NCI-H2196 treated with DMSO at 0.1 percent for 48 hours (cell line): ENCODE data around the gene ABCB1.

Experiments used
- DNase-seq: peaks from one replicate; lab custom pipeline; 2025; ENCODE audit not compliant: unreplicated experiment; lab: John Stamatoyannopoulos, UW

The ABCB1 gene

GRCh38 chr7:87600130-87601124 is at the start of gene ABCB1:
Gene ABCB1 (minus strand): TSS chr7:87600884. CDS start chr7:87600184, 700 bp downstream.
- no peak for DNase-seq

- DNase-seq, result no peak
Measured at GRCh38 chr7:87648316-87648715, 47.6 kb upstream of the ABCB1 start.

- no peak for DNase-seq
Measured at GRCh38 chr7:87645446-87645845, 44.8 kb upstream of the ABCB1 start.

GRCh38 chr7:87635921-87636320 is 35.2 kb upstream of the ABCB1 start:
- no peak for DNase-seq

GRCh38 chr7:87628780-87629569 is 28.3 kb upstream of the ABCB1 start:
- no peak for DNase-seq

- DNase-seq, result no peak
Measured at GRCh38 chr7:87627634-87627994, 26.9 kb upstream of the ABCB1 start.

GRCh38 chr7:87625101-87625500 is 24.4 kb upstream of the ABCB1 start:
- DNase-seq, result no peak

DNA sequence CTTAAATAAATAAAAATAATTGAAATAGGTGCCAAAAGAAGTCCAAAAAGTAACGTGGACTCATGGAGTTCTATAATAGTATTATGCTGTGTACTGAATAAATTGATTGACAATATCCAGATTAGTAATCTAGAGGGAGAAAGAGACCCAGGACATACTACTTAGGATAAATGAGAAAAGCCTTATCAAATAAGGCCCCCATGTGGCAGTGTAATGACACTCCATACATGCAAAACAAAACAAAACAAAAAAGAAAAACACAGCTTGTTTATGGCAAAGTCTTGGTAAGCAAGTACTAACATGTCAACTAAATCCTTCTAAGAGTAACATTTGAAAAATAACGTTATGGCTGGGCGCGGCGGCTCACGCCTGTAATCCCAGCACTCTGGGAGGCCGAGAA is 23.9 kb upstream of the ABCB1 start:
- DNase-seq, result no peak

- DNase-seq, result no peak
Measured at GRCh38 chr7:87615197-87615596, 14.5 kb upstream of the ABCB1 start.

DNA sequence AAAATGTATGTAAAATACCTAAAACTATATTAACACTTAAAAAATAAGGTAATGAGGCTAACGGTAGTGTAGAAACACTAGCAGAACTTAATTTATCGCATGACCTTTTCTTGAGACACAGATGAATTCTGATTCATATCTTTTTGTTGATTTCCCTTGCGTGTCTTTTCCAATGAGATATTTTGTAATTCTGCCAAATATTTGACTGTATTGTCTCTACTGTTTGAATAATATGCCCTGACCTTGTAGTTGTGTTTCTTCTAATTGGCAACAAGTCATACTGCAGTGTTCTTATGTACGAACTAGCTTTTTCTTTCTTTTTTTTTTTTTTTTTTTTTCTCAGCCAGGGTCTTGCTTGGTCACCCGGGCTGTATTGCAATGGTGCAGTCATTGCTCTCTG is 9.2 kb upstream of the ABCB1 start:
- DNase-seq, result no peak

DNA sequence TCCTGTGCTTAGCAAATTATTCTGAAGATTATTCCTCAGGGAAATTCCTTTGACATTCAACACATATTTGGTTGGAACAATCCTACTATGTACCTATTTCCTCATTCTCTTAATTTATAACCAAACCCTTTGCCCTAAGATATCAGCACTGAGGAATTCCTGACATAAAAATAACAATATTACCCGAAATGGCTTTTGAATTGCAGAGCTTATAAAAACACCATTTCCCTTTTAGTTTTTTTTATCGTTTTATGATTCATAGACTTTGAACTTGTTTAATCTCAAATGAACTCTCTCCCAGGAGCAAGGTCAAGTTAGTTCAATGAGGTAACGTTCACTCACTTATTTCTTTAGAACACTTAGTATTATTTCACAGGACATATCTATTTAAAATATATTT is 7.7 kb upstream of the ABCB1 start:
- no peak for DNase-seq

DNA sequence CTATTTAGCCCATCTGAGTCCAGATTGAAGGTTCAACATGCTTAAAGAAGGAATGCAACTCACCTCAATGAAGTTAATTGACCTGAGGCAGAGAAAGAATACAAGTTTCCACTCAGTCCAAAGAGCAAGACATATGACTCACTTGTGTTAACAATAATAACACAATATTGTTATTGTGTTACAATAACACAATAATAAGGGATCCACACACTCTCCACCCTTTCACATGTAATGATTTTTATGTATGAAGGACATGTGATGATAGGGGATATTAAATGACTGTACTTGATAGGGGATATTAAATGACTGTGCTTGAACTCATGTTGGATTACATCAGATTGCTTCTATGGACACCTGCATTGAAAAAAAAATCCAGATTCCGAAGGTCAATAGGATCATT is 3.6 kb upstream of the ABCB1 start:
- DNase-seq, result no peak

DNA sequence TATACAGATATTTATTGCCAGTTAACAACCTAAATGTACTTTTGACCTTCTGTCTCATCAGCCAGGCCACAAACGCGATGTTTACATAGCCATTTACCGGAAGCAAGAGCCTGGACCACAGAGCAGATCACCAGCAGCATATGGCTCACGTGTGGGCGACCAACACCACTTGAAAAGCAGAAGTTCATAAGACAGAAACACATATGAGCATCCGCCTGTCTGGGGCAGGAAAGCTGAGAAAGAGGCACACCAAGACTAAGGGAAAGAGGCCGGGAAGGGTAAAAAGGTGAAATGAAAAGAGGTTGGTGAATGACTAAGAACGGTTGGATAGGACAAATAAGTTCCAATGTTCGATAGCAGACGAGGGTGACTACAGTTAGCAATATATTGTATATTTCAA is 1.3 kb downstream of the ABCB1 start:
- DNase-seq, result no peak

GRCh38 chr7:87598234-87599009 is 2.3 kb downstream of the ABCB1 start:
- no peak for DNase-seq

DNA sequence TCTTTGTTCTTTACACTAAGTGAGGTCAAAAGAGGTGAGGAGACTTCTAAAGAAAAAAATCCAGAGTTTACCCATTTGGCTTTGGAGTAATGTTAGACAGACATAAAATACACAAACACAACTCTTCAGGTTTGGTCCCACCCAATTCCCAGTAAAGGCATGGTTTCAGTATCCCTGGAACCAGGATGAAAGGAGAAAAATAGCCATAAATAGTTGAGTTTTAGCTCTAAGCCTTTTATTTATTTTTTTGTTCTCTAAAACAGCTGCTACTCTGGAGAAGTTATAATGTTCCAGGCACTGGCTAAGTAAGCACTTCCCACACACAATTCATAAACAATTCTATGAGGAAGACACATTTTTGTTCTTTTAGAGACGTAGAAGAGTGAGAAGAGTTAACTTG is 4.0 kb downstream of the ABCB1 start:
- DNase-seq, result no peak

DNA sequence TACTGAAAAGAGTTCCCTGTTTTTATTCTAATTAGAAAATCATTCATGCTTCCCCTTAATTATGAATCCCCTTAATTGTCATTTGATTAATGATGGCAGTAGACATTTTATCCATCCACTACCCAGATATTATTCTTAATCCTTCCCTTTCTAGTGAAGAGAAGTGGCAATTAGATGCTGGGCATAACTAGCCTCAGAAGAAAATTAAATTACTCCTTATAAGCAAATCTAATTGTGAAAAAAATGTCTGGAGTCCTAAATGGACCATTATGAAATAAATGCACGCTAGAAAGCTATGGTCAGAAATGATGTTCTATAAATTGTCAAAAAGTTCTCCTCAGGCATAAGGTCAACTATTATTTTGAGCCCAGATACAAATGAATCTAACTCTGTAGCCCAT is 4.5 kb downstream of the ABCB1 start:
- no peak for DNase-seq

DNA sequence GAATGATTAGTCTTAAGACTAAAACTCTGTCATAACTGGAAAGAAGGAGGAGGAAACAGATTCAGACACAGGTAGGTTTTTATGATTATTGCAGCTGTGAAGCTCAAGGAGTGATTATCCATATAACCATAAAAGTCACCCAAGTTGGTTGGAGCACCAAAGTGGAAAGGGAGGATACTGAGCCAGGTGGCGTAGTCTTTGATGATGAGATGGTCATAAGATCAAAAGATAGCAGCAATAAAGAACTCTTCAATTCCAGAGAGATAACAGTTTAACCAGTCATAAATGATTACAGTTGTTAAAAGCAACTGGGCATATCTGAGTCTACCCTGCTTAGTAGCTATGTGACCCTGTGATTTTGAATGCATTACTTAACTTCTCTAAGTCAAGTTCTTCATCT is 8.4 kb downstream of the ABCB1 start:
- no peak for DNase-seq

DNA sequence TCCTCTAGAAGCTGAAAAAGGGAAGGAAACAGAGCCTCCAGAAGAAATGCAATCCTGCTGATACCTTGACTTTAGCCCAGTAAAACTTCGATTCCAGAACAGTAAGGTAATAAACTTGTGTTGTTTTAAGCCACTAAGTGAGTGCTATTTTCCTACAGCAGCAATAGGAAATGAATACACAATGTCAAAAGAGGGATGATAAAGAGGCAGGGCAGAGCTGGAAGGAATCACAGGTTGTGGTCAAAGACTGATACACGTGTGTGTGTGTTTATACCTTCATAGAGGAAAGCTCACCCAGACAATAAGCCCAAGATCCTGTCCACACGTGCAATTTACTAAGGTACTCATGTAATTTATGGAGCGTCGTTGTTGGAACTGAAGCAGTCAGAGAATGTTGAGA is 9.5 kb downstream of the ABCB1 start:
- DNase-seq, result no peak

DNA sequence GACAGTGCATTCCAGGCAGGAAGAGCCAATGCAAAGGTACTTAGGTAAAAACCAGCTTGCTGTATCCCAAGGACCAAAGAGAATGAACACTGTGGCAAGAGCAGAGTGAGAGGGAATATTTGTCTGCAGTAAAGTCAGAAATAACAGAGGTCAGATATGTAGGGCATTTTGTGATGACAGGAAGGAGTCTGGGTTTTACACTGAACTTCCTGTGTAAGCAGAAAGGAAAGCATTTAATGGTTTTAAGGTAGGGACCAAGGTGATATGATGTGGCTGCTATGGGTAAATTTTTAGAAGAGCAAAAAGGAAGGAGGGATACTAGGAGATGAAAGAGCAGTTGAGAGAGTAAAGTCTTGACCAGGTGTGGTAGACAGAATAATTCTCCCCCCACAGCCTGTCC is 10.1 kb downstream of the ABCB1 start:
- DNase-seq, result no peak

DNA sequence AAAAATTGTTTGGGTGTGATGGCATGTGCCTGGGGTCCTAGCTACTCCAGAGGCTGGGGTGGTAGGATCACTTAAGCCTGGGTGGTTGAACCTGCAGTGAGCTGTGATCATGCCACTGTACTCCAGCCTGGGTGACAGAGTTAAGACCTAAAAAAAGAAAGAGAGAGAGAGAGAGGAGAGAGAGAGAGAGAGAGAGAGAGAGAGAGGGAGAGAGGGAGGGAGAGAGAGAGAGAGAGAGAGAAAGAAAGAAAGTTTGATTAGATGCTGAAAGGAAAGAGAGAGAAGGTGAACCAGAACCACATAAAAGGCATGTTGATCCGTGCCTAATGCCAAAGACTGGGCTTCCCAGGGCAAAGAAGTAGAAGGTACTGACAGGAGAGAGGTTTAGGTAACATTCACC is 11.1 kb downstream of the ABCB1 start:
- no peak for DNase-seq

GRCh38 chr7:87581723-87582122 is 19.0 kb downstream of the ABCB1 start:
- DNase-seq, result no peak
